Stimulated activated CD8-positive, alpha-beta memory T cell treated with anti-CD3 and anti-CD28 coated beads, Interleukin-2, amount 100 ng/mL, for 48 hours (primary cell): ENCODE data around the gene EXOC7.

Source experiments
- DNase-seq, 2 donors: peaks; one replicate each; pipeline ENCODE4 v3.0.0-alpha.2; 2020; ENCODE audit warnings: low read depth in 2 of 2

The EXOC7 gene

DNA sequence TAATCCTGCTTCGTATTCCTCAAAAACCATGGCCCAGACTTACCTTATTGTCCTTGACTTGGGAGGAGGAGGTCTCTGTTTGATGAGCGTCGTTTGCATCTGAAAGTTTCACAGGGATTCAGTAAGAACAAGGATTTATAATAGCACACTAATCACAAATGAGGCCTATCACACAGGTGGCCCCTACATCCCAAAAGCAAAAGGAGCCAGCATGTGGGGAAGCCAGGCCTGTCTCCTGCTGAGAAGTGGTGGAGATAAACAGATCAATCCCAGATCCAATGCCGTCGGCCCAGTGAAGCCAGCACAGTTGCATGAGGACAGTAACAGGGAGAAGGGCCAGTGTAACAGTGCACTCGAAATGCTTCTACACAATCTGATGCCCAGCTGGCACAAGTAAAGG lies 63.2 kb downstream of the EXOC7 start:
- no peak for DNase-seq

DNA sequence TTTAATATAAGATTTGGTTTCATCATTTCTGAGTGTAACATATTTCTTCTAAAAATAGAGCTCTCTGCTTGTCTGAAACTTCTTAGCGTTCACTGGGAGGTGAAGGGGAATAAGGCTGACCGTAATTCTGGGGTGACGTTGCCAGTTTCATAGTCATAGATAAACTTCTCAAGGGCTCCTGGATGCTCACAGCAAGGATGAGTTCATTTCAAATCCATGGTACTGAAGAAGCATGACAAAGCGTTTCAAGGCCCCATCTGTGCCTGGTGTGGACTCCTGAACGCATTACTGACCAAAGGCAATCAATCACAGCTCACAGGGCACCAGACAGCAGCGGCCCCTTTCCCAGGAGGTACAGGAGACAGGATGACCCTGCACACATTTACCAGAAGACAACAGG lies 64.5 kb downstream of the EXOC7 start:
- DNase-seq, result no peak

DNA sequence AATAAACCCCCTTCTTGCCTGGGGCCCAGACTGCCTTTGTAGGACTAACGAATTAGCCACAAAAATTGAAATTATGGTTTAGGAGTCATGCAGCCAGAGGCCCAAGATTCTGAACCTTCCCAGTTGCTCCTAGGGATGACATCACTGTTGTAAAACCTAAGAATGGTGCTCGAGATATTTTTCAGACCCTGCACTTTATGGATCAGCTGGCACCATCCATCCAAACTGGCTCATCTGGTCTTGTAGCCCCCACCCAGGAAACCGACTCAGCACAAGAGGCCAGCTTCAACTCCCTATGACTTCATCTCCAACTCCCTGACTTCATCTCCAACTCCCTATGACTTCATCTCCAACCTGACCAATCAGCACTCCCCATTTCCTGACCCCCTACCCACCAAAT lies 65.5 kb downstream of the EXOC7 start:
- no peak for DNase-seq

DNA sequence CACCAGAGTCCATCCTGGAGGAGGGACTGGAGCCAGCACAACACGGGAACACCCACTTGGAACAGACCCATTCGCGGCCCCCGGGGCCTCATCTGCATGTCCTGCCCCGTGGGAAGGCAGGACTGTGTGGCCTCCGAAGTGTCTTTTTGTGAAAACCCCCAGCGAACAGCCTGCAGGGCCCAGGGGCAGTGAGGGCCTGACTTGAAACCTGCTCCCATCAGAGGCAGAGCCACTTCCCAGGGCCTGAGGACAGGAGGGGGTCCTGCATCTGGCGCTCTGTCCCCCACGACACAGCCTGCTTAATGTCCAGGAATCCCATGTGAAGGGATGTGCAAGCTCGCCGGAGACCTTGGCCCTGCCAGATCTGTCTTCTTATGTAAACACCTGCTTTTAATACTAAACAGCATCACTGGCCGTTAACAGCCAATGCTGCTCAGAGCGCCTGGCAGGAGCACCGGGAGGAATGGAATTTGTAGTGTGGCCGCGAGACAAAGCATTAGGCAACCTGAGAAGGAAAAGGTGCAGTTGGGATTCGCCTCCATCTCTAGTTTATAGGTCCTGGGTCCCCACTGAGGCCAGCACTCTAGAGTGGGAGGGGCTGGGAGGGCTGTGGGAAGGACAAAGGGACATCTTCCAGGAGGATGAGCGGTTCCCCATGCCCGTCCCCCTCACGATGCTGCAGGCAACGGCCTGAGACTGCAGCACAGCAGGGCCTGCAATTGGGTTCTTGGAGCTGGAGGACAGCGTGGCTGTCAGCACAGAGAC lies 66.9 kb downstream of the EXOC7 start:
- no peak for DNase-seq

DNA sequence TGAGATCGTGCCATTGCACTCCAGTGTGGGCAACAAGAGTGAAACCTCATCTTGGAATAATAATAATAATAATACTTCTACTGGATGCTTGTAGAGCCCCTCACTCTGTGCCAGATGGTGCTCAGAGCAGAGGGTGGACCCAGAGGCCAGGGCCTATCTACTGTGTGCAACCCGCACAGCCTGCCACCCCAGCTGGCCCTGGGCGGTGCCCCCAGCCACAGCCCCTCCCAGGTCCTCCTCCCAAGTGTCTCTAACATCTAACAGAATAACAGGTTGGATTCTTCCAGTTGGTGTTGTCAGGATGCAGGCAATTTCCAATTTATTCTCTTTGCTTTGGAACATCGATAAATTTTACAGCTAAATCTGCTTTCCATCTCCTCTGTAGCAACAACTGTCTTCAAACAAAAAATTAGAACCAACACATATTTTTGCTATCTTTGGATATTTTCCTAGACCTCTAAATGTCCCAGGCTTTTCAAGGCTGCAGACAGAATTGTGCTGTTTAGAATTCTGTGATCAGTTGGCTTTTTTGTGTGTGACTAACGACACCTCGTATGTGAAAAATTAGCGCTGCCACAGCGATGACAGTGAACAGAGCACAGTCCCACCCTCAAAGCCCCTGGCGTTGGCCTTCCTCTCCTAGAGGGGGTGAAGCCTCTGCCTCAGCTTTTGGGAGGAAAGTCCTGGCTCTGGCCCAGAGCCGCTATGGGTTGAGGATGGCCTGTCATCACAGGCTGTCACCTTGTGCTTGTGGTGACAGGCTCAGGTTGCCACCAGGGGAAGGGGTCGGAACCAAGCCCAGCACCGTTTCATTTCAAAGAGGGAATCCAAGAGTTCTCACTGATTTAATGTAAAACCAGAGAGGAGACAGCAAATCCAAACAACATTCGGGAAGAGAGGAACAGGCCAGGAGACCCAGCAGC lies 68.9 kb downstream of the EXOC7 start:
- no peak for DNase-seq

DNA sequence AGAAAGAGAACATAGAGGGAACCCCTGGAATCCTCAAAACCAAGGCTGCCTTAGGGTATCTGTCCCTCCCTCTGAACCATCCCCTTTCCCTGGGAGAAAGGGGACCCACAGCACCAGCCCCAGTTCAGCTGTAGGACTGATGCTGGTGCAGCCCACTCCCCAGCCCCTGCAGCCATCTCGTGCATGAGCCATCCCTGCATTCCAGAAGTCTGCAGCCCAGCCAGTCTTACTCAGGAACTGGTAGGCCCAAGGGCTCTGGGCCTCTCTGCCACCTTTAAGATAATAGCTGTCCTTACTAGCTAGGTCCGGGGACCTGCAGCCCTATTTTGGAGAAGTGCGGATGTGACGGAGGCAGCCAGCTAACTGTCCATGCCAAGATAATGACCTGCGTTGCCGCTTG lies 70.4 kb downstream of the EXOC7 start:
- DNase-seq, result no peak

DNA sequence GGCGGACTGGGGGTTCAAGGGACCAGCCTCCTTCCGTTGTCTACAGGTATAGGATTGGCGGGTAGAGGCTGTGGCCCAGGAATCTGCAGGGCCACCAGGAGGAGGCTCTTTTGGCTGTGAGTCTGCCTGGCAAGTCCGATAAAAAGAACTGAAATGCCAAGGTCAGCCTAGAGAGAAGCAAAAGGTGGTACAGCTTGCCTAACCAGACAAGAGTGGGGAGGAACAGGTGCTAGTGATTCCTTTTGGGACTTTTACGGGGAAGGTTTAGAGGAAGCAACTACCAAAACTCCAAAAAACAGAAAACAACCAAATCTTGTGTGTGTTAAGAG lies 70.8 kb downstream of the EXOC7 start:
- no peak for DNase-seq

DNA sequence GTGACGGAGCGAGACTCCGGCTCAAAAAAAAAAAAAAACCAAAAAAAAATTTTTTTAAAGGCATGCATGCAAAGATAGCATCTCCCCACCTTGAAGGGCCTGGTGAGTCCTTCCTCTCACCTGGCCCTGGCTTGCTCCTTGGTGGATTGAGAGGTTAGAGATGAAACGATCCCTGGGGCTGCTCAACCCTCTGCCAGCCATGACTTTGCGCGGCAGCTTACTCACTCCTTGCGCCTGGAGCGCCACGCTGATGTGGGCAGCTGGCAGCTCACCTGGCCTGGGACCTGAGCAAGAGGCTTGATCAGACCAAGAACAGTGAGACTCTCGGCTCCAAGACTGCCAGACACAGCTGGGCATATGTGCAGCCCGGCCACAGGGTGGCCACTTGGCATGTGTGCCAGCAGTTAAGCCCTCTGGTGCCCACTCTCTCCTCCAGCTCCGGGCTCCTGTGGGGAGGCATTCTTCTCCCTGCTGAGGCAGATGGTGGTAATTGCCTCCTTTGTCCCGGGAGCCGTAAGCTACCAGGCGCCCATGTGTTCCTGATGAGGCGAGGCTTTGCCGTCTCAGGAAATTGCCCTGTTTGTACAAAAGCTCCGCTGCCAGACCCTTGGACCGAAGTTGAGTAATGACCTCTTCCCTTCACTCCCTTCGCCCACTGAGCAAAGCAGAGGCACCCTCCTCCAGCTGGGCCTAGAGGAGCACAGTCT lies 71.4 kb downstream of the EXOC7 start:
- no peak for DNase-seq
